ENCODE measurements around the gene RPN1.

DNA sequence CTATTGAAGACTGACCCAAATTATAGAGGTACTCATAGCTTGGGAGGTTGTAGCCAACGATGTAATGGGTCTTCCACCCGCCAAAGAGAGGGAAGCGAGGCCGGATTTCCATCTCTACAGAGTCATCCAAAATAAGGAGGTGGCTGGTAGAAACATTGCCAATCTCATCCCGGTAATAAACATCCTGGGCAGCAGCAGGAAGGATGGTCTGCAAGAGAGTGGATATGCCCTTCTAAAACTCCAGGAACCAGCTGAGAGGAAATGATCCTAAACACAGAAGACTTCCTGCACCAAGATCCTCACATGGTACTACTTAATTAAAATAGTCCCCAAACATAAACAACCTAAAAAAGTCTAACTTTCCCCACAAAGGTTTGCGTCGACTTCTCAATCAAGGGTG is 20.7 kb downstream of the RPN1 start:
- no peak for TF ChIP-seq POLR2A (IDR thresholded peaks at IDR 0.05)
- TF ChIP-seq, protein P1, sequence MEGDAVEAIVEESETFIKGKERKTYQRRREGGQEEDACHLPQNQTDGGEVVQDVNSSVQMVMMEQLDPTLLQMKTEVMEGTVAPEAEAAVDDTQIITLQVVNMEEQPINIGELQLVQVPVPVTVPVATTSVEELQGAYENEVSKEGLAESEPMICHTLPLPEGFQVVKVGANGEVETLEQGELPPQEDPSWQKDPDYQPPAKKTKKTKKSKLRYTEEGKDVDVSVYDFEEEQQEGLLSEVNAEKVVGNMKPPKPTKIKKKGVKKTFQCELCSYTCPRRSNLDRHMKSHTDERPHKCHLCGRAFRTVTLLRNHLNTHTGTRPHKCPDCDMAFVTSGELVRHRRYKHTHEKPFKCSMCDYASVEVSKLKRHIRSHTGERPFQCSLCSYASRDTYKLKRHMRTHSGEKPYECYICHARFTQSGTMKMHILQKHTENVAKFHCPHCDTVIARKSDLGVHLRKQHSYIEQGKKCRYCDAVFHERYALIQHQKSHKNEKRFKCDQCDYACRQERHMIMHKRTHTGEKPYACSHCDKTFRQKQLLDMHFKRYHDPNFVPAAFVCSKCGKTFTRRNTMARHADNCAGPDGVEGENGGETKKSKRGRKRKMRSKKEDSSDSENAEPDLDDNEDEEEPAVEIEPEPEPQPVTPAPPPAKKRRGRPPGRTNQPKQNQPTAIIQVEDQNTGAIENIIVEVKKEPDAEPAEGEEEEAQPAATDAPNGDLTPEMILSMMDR (IDR thresholded peaks at IDR 0.05) = no peak

All from suprapubic skin (tissue), 3 donors.